SJCRH30 (cell line): ENCODE measurements around the gene TSPAN9. TPM values are rescaled to one million over a fixed set of nuclear protein-coding genes. Genes with fewer than 3 reads are reported as not detected.

Experiments used
- DNase-seq, 2 experiments: peaks; one replicate each; pipeline ENCODE4 v3.0.0-alpha.2; 2015 to 2020
- H3K27ac ChIP-seq: fragments of 250-450 bp; sonication (Bioruptor Pico); 2 replicates; pipeline ENCODE4 v1.5.1; 2020; ENCODE audit warnings: mild to moderate bottlenecking, moderate library complexity
- H3K27me3 ChIP-seq: fragments of 250-450 bp; sonication (Bioruptor Pico); 2 replicates; pipeline ENCODE4 v1.5.1; 2020; ENCODE audit warnings: mild to moderate bottlenecking, moderate library complexity
- H3K36me3 ChIP-seq: fragments of 250-450 bp; sonication (Bioruptor Pico); 2 replicates; pipeline ENCODE4 v1.5.1; 2020; ENCODE audit warnings: mild to moderate bottlenecking, moderate library complexity
- H3K4me1 ChIP-seq: fragments of 250-450 bp; sonication (Bioruptor Pico); 2 replicates; pipeline ENCODE4 v1.5.1; 2020; ENCODE audit warnings: mild to moderate bottlenecking, moderate library complexity
- H3K4me3 ChIP-seq: fragments of 250-450 bp; sonication (Bioruptor Pico); 2 replicates; pipeline ENCODE4 v1.5.1; 2020; ENCODE audit warnings: mild to moderate bottlenecking, moderate library complexity
- H3K9me3 ChIP-seq: fragments of 250-450 bp; sonication (Bioruptor Pico); replicated peaks from 2 replicates; pipeline ENCODE4 v1.5.1; 2020; ENCODE audit warnings: mild to moderate bottlenecking, moderate library complexity
- total RNA-seq: library from RNA; depleted of rRNA; stranded (reverse); fragments of >200 nt; shearing (Covaris generic); gene quantifications from 2 replicates; pipeline ENCODE4 v1.2.3, GENCODE V29; 2014

The TSPAN9 gene
- total RNA-seq, 1 experiment from 2014 or later: 210 TPM

DNA sequence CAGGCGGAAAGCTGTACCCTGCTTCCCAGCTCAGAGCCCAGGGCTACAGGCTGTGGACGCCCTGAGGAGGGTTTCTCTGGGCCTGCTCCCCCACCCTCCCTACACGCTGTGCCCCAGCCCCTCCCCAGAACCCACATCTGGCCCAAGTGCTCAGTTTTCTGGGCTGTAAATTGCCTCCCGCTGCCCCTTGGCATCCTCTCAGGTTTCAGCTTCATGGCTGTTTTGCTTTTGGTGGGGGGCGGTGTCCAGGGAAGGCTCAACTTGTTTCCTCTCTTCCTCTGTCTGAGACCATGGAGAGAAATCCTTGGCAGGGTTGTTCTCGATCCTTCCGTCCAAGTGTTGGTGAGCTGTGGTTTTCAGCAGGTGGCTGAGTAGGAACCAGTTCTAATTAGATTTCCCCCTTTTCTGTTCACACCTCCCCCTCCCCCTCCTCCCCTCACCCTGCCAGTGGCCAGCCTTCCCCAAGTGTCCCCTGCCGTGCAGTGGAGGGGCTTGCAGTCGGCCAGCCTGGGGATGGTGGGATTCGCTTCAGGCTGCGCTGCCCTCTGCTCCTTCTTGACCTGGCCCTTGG lies 61.8 kb downstream of the TSPAN9 start:
- Histone ChIP-seq H3K4me1 (peaks cover 74% of the 10 kb centered on the region), H3K9me3 (no peaks in the 10 kb centered on the region), H3K4me3 (no peak overlapping the region)

DNA sequence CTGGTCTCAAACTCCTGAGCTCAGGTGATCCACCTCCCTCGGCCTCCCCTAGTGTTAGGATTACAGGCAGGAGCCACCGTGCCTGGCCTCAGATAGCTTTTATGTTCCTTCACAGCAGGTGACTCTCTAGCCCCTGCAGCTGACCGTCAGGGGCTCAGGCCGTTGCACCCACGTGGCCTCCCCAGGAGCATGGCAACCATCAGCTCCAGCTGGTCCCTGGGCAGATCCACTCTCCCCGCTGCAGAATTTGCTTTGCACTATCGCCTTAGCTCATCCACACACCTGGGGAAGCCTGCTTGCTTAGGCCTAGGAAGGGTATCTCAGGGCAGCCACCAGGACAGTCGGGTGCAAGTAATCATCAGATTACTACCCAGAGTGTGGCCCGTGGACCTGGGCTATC lies 62.6 kb downstream of the TSPAN9 start:
- Histone ChIP-seq H3K4me1 (peaks cover 74% of the 10 kb centered on the region), H3K36me3 (no peaks in the 10 kb centered on the region), H3K9me3 (no peaks in the 10 kb centered on the region), H3K27me3 (no peaks in the 10 kb centered on the region), H3K27ac (no peak overlapping the region; the same call in 1 of the 2 replicates), H3K4me3 (no peak overlapping the region)
- DNase-seq: no peak

More for the DNA sequence above, 61.8 kb downstream of the TSPAN9 start:
- Histone ChIP-seq H3K36me3 (no peaks in the 10 kb centered on the region), H3K27me3 (no peaks in the 10 kb centered on the region), H3K27ac (peak overlapping the region; percentile 29)
- DNase-seq: peak; percentile 66 to 86

GRCh38 chr12:3140284-3140683 lies 63.1 kb downstream of the TSPAN9 start:
- H3K27me3 ChIP-seq: no peaks in the 10 kb centered on the region
- no peaks in the 10 kb centered on the region for H3K9me3 ChIP-seq
- H3K27ac ChIP-seq: no peak overlapping the region
- H3K4me1 ChIP-seq: peaks cover 74% of the 10 kb centered on the region
- H3K36me3 ChIP-seq: no peaks in the 10 kb centered on the region
- H3K4me3 ChIP-seq: no peak overlapping the region
- no peak for DNase-seq

GRCh38 chr12:3141339-3142321 lies 64.5 kb downstream of the TSPAN9 start:
- no peak for DNase-seq
- Histone ChIP-seq H3K27ac (peak overlapping the region; percentile 82), H3K4me1 (peaks cover 72% of the 10 kb centered on the region)

DNA sequence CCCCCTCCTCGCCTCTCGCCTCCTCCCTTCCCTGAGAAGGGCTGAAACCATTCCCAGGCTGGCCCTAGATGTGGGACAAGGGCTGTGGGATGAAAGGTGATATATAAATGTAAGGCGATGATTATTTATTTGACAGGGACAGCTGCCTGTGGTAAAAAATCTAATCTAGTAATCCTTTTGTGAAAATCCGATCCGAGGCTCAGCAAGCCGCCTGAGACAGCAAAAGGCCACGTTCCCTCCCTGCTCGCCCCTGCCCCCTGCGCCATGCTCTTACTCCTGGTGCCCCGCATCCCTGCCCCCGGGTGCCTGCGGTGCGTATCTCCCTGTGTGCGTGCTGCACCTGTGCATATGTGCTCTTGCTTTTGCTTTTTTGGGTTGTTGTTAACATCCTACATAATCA lies 65.2 kb downstream of the TSPAN9 start:
- peak; percentile 90 to 95 for DNase-seq
- H3K27me3 ChIP-seq: no peaks in the 10 kb centered on the region
- H3K4me3 ChIP-seq: peak overlapping the region; percentile 10
- H3K27ac ChIP-seq: peak overlapping the region; percentile 82
- H3K9me3 ChIP-seq: no peaks in the 10 kb centered on the region
- H3K4me1 ChIP-seq: peaks cover 73% of the 10 kb centered on the region
- H3K36me3 ChIP-seq: no peaks in the 10 kb centered on the region

More at GRCh38 chr12:3141339-3142321, 64.5 kb downstream of the TSPAN9 start:
- Histone ChIP-seq H3K36me3 (no peaks in the 10 kb centered on the region), H3K27me3 (no peaks in the 10 kb centered on the region), H3K4me3 (no peak overlapping the region), H3K9me3 (no peaks in the 10 kb centered on the region)

DNA sequence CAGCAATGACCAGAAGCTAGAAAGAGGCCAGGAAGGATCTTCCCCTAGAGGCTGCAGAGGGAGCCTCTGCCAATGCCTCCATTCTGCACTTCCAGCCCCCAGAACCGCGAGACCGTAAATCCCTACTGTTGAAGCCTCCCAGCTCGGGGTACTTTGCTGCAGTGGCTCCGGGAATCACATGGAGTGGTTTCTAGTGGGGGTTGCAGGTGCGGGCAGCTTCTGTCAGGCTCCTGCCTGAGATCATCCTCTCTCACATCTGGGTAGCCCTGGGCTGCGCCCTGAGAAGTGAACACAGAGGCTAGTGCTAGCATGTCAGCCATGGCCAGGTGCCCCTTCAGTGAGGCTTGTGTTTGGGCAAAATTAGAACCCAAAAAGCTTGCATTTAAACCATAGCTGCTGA lies 67.3 kb downstream of the TSPAN9 start:
- Histone ChIP-seq H3K9me3 (no peaks in the 10 kb centered on the region), H3K4me1 (peaks cover 70% of the 10 kb centered on the region), H3K4me3 (no peak overlapping the region), H3K27me3 (no peaks in the 10 kb centered on the region), H3K27ac (no peak overlapping the region), H3K36me3 (no peaks in the 10 kb centered on the region)
- DNase-seq: no peak

DNA sequence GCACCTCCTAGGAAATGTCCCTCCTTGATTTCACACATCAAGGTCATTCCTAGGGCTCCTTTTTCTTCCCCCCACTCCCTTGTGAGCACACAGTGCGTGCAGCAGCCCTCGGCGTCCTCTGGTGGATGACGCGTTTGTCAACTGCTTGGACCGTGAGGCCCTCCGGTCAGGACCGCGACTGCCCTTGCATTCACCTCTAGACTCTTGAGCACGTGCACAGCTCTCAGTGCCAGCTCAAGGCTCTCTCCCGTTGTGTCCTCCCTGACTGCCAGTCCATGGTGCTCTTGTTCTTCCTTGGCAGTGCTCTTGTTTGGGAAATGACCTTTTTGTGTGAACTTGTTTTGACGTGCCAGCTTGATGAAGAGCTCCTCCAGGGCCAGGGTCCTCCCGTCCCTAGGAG lies 67.9 kb downstream of the TSPAN9 start:
- Histone ChIP-seq H3K4me3 (no peak overlapping the region), H3K27me3 (no peaks in the 10 kb centered on the region), H3K27ac (no peak overlapping the region), H3K36me3 (no peaks in the 10 kb centered on the region), H3K9me3 (no peaks in the 10 kb centered on the region), H3K4me1 (peaks cover 70% of the 10 kb centered on the region)
- no peak for DNase-seq

- DNase-seq: no peak
- H3K36me3 ChIP-seq: no peaks in the 10 kb centered on the region
- no peaks in the 10 kb centered on the region for H3K27me3 ChIP-seq
- H3K9me3 ChIP-seq: no peaks in the 10 kb centered on the region
- H3K4me3 ChIP-seq: no peak overlapping the region
- H3K27ac ChIP-seq: no peak overlapping the region
- H3K4me1 ChIP-seq: peaks cover 70% of the 10 kb centered on the region
Measured at GRCh38 chr12:3145546-3146310, 68.5 kb downstream of the TSPAN9 start.

GRCh38 chr12:3147260-3147659 lies 70.1 kb downstream of the TSPAN9 start:
- H3K9me3 ChIP-seq: no peaks in the 10 kb centered on the region
- H3K27me3 ChIP-seq: no peaks in the 10 kb centered on the region
- DNase-seq: no peak
- H3K36me3 ChIP-seq: no peaks in the 10 kb centered on the region
- no peak overlapping the region for H3K4me3 ChIP-seq
- H3K4me1 ChIP-seq: peaks cover 71% of the 10 kb centered on the region
- peak overlapping the region; percentile 96 for H3K27ac ChIP-seq

DNA sequence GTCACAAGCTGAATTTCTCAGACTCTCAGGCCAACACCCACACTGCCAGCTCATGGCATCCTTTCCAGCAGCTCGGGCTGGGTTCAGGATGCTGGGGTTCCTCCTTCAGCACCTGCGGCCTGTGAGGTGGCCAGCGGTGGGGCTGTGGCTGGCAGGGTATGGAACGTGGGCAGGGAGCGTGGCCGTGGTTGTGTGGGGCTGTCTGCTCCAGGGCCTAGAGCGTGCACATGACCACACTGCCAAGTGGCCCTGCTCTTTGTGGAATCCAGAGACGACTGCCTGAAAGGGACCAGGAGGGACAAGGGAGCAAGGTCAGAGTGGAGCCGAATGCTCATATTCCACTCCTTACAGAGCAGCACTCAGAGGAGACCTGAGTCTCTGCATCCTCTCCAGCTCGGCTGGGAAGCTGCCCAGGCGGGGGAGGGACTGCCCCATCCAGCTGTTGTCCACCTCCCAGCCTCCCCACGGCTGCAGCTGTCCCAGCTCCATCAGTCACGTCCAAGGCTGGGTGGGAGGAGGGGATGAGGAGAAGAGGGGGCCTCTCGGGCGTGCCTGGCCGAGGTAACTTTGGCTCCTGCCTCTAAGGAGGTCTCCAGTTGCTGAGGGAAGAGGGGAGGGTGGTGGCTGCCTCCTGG lies 71.3 kb downstream of the TSPAN9 start:
- Histone ChIP-seq H3K4me3 (peak overlapping the region; percentile 7; the same call in 1 of the 2 replicates), H3K4me1 (peaks cover 69% of the 10 kb centered on the region), H3K27ac (peak overlapping the region; percentile 96), H3K36me3 (no peaks in the 10 kb centered on the region), H3K27me3 (no peaks in the 10 kb centered on the region), H3K9me3 (no peaks in the 10 kb centered on the region)
- peak; percentile 98 to 99 for DNase-seq

GRCh38 chr12:3149515-3150307 lies 72.5 kb downstream of the TSPAN9 start:
- peak overlapping the region; percentile 96 for H3K27ac ChIP-seq

DNA sequence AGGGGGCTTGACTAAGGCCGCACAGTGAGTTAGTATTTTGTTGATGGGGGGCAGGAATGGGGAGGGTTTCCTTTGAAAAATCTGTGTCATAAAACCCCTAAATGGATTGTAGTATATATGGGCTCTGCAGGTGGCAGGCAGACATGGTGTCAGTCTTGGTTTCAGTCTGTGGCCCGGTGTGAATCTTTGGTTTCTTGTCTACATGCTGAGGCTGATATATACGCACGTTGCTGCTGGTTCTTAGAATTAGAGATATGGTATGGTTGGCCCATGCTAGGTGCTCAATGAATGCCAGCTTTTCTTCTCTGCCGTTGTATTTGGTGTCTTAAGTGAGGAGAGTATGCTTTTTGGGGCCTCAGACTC lies 73.1 kb downstream of the TSPAN9 start:
- Histone ChIP-seq H3K4me1 (peaks cover 66% of the 10 kb centered on the region), H3K36me3 (no peaks in the 10 kb centered on the region), H3K27ac (peak overlapping the region; percentile 96), H3K9me3 (no peaks in the 10 kb centered on the region), H3K27me3 (no peaks in the 10 kb centered on the region), H3K4me3 (peak overlapping the region; percentile 24)
- no peak for DNase-seq

More at GRCh38 chr12:3149515-3150307, 72.5 kb downstream of the TSPAN9 start:
- Histone ChIP-seq H3K27me3 (no peaks in the 10 kb centered on the region), H3K9me3 (no peaks in the 10 kb centered on the region), H3K4me3 (peak overlapping the region; percentile 24), H3K4me1 (peaks cover 66% of the 10 kb centered on the region), H3K36me3 (no peaks in the 10 kb centered on the region)
- no peak for DNase-seq

- Histone ChIP-seq H3K27ac (peak overlapping the region; percentile 96), H3K4me3 (peak overlapping the region; percentile 24), H3K9me3 (no peaks in the 10 kb centered on the region), H3K27me3 (no peaks in the 10 kb centered on the region), H3K4me1 (peaks cover 65% of the 10 kb centered on the region), H3K36me3 (no peaks in the 10 kb centered on the region)
- DNase-seq: peak; percentile 90 to 91
Measured at GRCh38 chr12:3150931-3151835, 74.0 kb downstream of the TSPAN9 start.
